Transverse colon (tissue), 4 donors: ENCODE measurements around the gene APLN. TPM values are rescaled to one million over a fixed set of nuclear protein-coding genes. Genes with fewer than 3 reads are reported as not detected.

Experiments used
- DNase-seq: peaks from one replicate; pipeline ENCODE4 v3.0.0-alpha.2; 2019
- H3K27ac ChIP-seq, 4 donors: fragments of 200-600 bp; sonication (generic); 2 replicates each; pipeline ENCODE4 v1.5.1; 2016 to 2018; ENCODE audit warnings: inconsistent platforms in 4 of 4
- H3K27me3 ChIP-seq: fragments of 200-600 bp; sonication (generic); 2 replicates; pipeline ENCODE4 v1.5.1; 2017; ENCODE audit warnings: inconsistent platforms
- H3K36me3 ChIP-seq, 4 donors: fragments of 200-600 bp; sonication (generic); 2 replicates each; pipeline ENCODE4 v1.5.1; 2017 to 2019; ENCODE audit warnings: inconsistent platforms in 4 of 4
- H3K4me1 ChIP-seq, 4 donors: fragments of 200-600 bp; sonication (generic); 2 replicates each; pipeline ENCODE4 v1.5.1; 2017 to 2020; ENCODE audit warnings: inconsistent platforms in 4 of 4
- H3K4me3 ChIP-seq, 4 donors: fragments of 200-600 bp; sonication (generic); 1 replicate in 1 of 4; 2 replicates in 3 of 4; pipeline versions ENCODE4 v1.5.1 to v1.6.1; 2017 to 2019; ENCODE audit warnings: inconsistent platforms in 4 of 4
- H3K9me3 ChIP-seq, 2 donors: fragments of 200-600 bp; sonication (generic); 2 replicates each; pipeline ENCODE4 v1.5.1; 2017 to 2019; ENCODE audit warnings: inconsistent platforms in 2 of 2
- EP300 ChIP-seq: sonication (generic); formaldehyde crosslinking; IDR thresholded peaks from one replicate; pipeline ENCODE4 v1.6.1; 2017; ENCODE audit warnings: antibody characterized with exemption, low read depth
- POLR2A ChIP-seq: fragments of 450-650 bp; IDR thresholded peaks from one replicate; pipeline ENCODE4 v1.6.1; 2016; ENCODE audit warnings: antibody characterized with exemption, mild to moderate bottlenecking, moderate library complexity
- POLR2AphosphoS5 ChIP-seq, 3 donors: sonication (generic); formaldehyde crosslinking; IDR thresholded peaks; one replicate each; pipeline ENCODE4 v1.6.1; 2016; ENCODE audit warnings: antibody characterized with exemption in 3 of 3
- WGBS, 2 donors: methylation state at CpG; one replicate each; pipeline ENCODE4 v1.1.5; 2018; ENCODE audit warnings: low coverage in 1 of 2; 5-methylcytosine and 5-hydroxymethylcytosine counted together
- in situ Hi-C, 4 donors: fragments of 200-750 bp; cut with MboI; loops; one replicate each; pipeline versions ENCODE4 v1.15.0 to v1.15.1; 2017; ENCODE audit warnings: low sequenced_read_pairs in 3 of 4, low pct_ligation_motif_present in 1 of 4, low pct_unique_long_range_greater_than_20kb in 1 of 4
- intact Hi-C: fragments of 100-400 bp; cut with DNase I; formaldehyde crosslinking; loops from one replicate; pipeline ENCODE4 v1.15.1; 2023; ENCODE audit warnings: low total_unique reads
- total RNA-seq, 4 donors: library from RNA; depleted of rRNA; stranded (reverse); fragments of >200 nt; gene quantifications; one replicate each; pipeline ENCODE4 v1.1.0, GENCODE V29; 2016
- TF ChIP-seq, protein P1 (sequence below), 5 experiments: fragments of 200-600 bp in 3 of 5; fragments of 450-650 bp in 2 of 5; sonication (generic) in 3 of 5; IDR thresholded peaks; 1 replicate in 2 of 5; 2 replicates in 3 of 5; pipeline ENCODE4 v1.5.1; 2016 to 2017; ENCODE audit warnings: antibody characterized with exemption in 5 of 5, inconsistent platforms in 3 of 5, mild to moderate bottlenecking in 2 of 5, moderate library complexity in 1 of 5

APLN gene
- total RNA-seq, 4 donors from 2014 or later = not detected

DNA sequence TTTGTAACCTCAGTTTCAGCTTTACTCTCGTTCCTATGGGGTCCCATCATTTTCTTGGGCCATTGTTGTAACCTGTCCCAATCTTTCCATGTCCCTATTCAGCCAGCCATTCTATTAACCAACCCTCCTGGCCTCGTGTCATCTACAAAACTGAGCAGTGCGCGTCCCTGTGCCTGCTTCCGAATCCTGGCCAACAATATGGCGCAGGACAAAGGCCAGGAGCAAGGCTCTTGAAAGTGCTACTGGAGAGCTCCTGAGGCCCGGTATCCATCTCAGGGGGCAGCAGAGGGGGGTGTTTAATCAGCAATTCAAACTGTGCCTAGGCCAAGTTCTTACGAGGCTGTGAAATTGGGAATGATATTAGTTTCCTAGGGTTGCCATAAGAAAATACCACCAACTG lies 41.2 kb upstream of the APLN start:
- intact Hi-C loops (no loop called here), in situ Hi-C loops (no loop called here)
- no peak overlapping the region for H3K4me3 ChIP-seq
- TF ChIP-seq POLR2A = no peak
- TF ChIP-seq, protein P1, sequence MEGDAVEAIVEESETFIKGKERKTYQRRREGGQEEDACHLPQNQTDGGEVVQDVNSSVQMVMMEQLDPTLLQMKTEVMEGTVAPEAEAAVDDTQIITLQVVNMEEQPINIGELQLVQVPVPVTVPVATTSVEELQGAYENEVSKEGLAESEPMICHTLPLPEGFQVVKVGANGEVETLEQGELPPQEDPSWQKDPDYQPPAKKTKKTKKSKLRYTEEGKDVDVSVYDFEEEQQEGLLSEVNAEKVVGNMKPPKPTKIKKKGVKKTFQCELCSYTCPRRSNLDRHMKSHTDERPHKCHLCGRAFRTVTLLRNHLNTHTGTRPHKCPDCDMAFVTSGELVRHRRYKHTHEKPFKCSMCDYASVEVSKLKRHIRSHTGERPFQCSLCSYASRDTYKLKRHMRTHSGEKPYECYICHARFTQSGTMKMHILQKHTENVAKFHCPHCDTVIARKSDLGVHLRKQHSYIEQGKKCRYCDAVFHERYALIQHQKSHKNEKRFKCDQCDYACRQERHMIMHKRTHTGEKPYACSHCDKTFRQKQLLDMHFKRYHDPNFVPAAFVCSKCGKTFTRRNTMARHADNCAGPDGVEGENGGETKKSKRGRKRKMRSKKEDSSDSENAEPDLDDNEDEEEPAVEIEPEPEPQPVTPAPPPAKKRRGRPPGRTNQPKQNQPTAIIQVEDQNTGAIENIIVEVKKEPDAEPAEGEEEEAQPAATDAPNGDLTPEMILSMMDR (IDR thresholded peaks at IDR 0.05) = no peak
- TF ChIP-seq EP300 = no peak
- no peak for TF ChIP-seq POLR2AphosphoS5 (IDR thresholded peaks at IDR 0.05)
- H3K4me1 ChIP-seq = no peaks in the 10 kb centered on the region
- no peaks in the 10 kb centered on the region for H3K9me3 ChIP-seq
- WGBS, 2 donors = 81% methylated on average over 8 of the region's 8 CpGs; no CpG with 5 or more reads in 1 of the 2 donors
- no peaks in the 10 kb centered on the region for H3K36me3 ChIP-seq
- H3K27me3 ChIP-seq = no peaks in the 10 kb centered on the region
- no peak overlapping the region for H3K27ac ChIP-seq
- DNase-seq = no peak

DNA sequence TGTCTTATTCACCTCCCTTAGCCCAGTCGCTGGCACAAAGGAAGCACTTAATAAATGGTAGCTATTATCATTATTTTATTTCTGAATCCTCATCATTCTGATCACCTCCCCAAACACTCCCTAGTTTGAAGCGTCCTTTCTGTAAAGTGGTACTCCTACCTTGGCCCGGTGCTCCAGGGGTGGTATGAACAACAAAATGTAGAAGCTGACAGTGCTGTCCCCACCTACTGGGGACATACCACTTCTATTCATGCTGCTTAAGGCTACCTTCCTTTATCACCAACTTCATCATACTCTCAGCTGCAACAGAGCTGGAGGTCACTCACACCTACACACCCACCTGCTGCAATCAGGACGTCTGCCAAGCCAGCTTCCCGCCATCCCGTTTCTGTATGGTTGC lies 40.8 kb upstream of the APLN start:
- H3K27me3 ChIP-seq = no peaks in the 10 kb centered on the region
- in situ Hi-C loops (no loop called here), intact Hi-C loops (no loop called here)
- H3K4me3 ChIP-seq = no peak overlapping the region
- WGBS, 2 donors = 73% methylated on average over 6 of the region's 6 CpGs; no CpG with 5 or more reads in 1 of the 2 donors
- no peaks in the 10 kb centered on the region for H3K4me1 ChIP-seq
- no peak for DNase-seq
- no peaks in the 10 kb centered on the region for H3K9me3 ChIP-seq
- H3K27ac ChIP-seq = no peak overlapping the region
- no peaks in the 10 kb centered on the region for H3K36me3 ChIP-seq
- TF ChIP-seq POLR2AphosphoS5 (IDR thresholded peaks at IDR 0.05) (no peak), EP300 (no peak), POLR2A (no peak)
- TF ChIP-seq, protein P1 (IDR thresholded peaks at IDR 0.05) = no peak

DNA sequence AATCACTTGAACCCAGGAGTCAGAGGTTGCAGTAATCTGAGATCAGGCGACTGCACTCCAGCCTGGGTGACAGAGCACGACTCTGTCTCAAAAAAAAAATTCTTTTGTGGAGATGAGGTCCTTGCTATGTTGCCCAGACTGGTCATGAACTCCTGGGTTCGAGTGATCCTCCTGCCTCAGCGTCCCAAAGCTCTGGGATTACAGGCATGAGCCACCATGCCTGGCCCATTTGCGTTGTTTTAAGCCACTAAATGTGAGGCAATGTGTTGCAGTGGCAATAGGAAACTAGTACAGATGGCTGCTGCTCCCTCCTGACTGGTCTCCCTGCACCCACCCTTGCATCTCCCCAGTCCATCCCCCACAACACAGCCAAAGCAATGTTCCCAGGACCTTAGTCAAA lies 40.0 kb upstream of the APLN start:
- Histone ChIP-seq H3K27ac (no peak overlapping the region), H3K4me1 (no peaks in the 10 kb centered on the region), H3K9me3 (no peaks in the 10 kb centered on the region), H3K4me3 (no peak overlapping the region), H3K27me3 (no peaks in the 10 kb centered on the region), H3K36me3 (no peaks in the 10 kb centered on the region)
- in situ Hi-C loops = no loop called here
- DNase-seq = no peak
- intact Hi-C loops = no loop called here
- 78% methylated on average over 5 of the region's 5 CpGs; no CpG with 5 or more reads in 1 of the 2 donors for WGBS, 2 donors
- TF ChIP-seq, protein P1 (IDR thresholded peaks at IDR 0.05) = no peak

DNA sequence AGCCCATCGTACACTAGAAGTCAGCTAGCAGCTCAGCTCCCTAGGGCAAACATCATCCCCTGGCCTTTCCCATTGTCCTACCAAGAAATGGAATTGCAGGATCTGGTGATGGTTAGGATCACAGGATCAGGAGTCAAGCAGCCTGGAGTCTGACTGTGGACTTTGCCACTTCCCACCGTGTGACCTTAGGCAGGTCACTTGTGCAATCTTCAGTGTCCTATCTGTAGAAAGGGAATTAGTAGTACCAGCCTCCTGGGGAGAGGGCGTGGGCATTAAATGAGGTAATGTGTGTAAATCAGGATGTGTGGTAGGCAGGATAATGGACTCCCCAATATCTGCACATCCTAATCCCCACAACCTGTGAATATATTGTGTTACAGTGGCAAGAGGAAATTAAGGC lies 38.6 kb upstream of the APLN start:
- H3K4me1 ChIP-seq = no peaks in the 10 kb centered on the region
- H3K4me3 ChIP-seq = no peak overlapping the region
- H3K27ac ChIP-seq = no peak overlapping the region
- no peaks in the 10 kb centered on the region for H3K9me3 ChIP-seq
- H3K27me3 ChIP-seq = no peaks in the 10 kb centered on the region
- TF ChIP-seq, protein P1 (IDR thresholded peaks at IDR 0.05) = no peak
- TF ChIP-seq POLR2AphosphoS5 (IDR thresholded peaks at IDR 0.05) (no peak), EP300 (no peak)
- in situ Hi-C loops (no loop called here), intact Hi-C loops (no loop called here)
- no peak for DNase-seq
- WGBS, 2 donors = 73% methylated on average over 3 of the region's 3 CpGs; no CpG with 5 or more reads in 1 of the 2 donors
- no peaks in the 10 kb centered on the region for H3K36me3 ChIP-seq
